GM10266 (cell line): Measurements from ENCODE around the gene CARD9.

Source experiments
- DNase-seq: peaks from one replicate; pipeline ENCODE4 v3.0.0; 2012; ENCODE audit errors: extremely low spot score
- CTCF ChIP-seq: IDR thresholded peaks from 2 replicates; pipeline ENCODE4 v1.5.1; 2012; ENCODE audit warnings: mild to moderate bottlenecking, low read depth; ENCODE audit not compliant: control insufficient read depth, insufficient read depth; ENCODE audit errors: missing control alignments

The CARD9 gene

GRCh38 chr9:136387217-136387616, 13.7 kb upstream of the CARD9 start:
- no peak for DNase-seq
- TF ChIP-seq CTCF: no peak

GRCh38 chr9:136386018-136386417, 12.5 kb upstream of the CARD9 start:
- no peak for DNase-seq
- no peak for TF ChIP-seq CTCF

GRCh38 chr9:136385015-136385414, 11.5 kb upstream of the CARD9 start:
- no peak for TF ChIP-seq CTCF
- DNase-seq: no peak

DNA sequence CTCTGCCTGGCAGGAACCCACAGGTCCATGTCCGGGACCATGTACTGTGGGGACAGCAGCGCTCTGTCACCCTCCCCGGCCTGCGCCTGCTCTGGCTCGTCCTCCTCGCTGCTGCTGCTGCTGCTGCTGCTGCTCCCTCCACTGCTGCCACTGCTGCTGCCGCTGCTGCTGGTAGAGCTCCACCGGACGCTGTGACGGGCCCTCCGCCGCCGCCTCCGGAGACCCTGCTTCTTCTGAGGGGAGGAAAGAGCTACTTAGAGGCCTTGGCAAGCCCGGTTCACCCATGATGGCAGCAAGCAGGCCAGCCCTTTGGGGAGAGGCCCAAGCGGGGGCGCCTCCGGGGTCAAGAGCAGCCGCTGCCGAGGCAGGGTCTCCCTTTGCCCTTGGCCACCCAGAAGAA, 10.0 kb upstream of the CARD9 start:
- no peak for TF ChIP-seq CTCF
- no peak for DNase-seq

DNA sequence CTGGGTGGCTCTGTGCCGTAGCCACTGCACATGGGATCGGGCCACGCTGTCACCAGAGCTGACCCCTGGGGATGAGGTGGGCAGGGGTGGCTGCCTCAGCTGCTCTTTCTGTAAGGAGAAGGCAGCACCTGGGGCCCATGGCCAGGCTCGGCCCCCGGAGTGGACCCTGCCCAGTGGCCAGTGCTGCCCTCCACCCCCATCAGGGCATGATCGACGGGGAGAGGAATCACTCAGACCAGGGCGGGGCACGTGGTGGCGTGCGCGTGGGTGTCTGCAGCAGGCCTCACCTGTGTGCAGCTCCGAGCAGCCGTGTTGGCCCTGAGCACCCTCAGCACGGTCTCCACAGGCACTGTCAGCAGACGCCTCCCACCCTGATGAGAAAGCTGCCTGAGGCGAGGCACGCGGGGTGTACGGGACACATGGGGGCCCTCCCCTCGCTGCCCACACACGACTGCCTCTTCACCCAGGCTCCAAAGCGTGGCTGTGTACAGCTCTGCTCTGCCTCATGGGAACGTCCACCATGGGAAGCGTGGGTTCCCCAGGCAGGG, 8.6 kb upstream of the CARD9 start:
- no peak for DNase-seq
- no peak for TF ChIP-seq CTCF

DNA sequence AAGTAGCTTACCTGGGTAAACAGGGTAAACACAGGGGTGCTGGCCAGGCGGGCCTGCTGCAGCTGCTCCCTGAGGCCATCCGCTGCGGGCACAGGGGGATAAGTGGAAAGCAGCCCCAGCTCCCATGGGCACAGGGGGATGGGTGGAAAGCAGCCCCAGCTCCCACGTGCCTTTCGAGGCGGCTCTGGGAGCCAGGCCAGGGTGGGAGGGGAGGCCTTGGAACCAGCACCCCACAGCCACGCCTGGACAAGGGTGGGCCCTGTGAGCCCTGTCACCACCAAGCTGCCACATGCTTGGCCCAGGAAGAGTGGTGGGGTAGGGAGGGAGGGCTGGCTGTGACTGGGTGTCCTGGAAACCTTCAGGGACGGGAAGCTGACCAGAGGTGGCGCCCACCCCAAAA, 7.8 kb upstream of the CARD9 start:
- TF ChIP-seq CTCF: no peak
- DNase-seq: no peak

DNA sequence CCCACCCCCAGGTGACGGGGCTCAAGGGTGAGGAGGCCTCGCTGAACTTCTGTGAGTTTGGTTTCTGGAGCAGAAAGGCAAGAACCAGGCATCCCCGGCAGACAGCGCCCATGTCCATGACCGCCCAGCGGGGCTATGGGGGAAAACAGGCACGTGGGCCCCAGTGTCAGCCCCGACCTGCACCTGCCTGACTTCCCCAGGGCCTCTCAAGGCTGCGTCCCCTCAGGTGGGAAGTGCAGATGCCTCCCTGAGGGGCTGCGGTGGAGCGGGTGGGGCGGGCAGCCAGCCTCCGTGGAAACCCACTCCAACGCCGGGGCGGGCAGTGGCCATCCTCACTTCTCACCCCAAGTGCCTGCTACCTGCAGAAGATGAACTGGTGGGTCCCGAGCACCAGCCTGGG, 6.9 kb upstream of the CARD9 start:
- no peak for TF ChIP-seq CTCF
- DNase-seq: no peak

DNA sequence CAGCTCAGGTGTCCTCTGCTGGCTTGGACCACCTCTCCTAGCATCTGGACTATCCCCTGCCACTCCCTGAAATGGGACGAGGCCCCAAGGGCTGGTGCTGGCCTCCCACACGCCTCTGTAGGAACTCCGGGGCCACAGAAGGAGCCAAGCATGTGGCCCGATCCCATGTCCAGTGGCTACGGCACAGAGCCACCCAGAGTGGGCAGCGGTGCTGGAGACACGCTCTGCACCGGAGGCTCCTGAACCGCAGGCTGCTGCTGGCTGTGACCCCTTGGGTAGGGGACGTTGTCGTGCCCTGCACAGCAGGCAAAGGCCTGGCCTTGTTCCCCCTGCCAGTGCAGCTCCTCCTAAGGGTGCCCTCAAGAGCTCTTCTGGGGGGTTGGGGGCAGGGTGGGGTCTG, 6.4 kb upstream of the CARD9 start:
- DNase-seq: no peak
- no peak for TF ChIP-seq CTCF
